ENCODE measurements around the gene CBLL1.

GRCh38 chr7:107783648-107784047 is 39.7 kb downstream of the CBLL1 start:
- TF ChIP-seq CTCF (IDR thresholded peaks at IDR 0.05): no peak
- TF ChIP-seq EP300 (IDR thresholded peaks at IDR 0.05): no peak

Data from ovary (tissue), 3 donors.